CD1c-positive myeloid dendritic cell (primary cell): Measurements from ENCODE around the gene MYORG.

Source experiments
- DNase-seq: peaks from one replicate; pipeline ENCODE4 v3.0.0-alpha.2; 2016; ENCODE audit errors: extremely low spot score

Gene MYORG

DNA sequence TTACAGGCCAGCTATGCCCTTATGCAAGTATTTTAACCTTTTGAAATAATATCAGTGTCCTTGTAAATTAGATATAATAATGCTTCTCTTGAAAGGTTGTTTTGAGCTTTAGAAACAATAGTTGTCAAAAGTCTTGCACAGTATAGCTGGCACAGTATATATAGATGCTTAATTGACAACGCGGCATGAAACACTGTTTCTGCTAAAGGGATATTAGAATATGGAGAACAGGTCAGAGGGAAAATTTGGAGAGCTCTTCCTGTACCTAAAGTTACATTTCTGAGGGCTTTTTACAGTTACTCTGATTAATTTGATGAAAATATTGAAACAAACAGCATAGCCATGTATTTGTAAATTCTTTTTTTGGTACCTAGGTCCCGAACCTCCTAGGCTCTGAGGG, 42.9 kb downstream of the MYORG start:
- no peak for DNase-seq

DNA sequence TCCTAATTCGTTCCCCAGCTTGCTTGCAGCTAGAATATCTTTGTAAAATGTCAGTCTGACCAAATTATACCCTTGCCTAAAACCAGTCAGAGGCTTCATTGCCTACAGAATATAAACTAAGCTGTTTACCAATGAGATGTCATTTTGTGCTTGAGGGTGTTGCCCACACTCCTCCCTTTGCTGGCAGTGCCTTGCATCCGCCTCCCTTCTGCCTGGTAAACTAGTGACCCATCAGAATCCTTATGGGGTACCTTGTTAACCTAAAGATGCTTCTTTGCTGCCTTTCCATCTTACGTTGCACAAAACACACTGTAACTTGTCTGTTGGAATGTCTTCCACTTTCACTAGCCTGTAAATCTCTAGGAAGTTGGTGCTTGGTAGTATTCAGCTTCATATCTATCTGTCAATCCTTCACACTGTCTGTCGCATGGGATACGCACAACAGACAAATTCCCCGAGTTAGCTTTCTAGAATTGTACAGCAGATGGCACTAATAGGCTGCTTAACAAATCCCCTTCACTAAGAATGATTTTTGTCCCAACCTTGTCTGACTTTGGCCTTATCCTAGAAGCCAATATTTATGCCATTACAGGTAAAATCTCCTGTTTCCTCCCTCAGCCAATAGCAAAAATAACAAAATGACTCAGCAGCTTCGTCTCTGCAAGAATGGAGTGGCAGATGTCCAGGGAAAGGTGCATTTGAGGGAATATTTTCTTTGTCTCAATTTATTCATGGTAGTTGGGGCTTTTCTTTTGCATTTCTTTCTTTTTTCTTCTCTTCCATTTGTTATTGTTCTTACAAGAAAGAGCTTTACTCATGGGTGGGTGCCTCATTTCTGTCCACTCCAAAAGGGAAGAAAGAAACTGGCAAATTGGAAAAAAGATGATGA, 44.4 kb downstream of the MYORG start:
- DNase-seq = peak; percentile 60

- peak; percentile 33 for DNase-seq
Observed at GRCh38 chr9:34331196-34331595, 45.5 kb downstream of the MYORG start.

DNA sequence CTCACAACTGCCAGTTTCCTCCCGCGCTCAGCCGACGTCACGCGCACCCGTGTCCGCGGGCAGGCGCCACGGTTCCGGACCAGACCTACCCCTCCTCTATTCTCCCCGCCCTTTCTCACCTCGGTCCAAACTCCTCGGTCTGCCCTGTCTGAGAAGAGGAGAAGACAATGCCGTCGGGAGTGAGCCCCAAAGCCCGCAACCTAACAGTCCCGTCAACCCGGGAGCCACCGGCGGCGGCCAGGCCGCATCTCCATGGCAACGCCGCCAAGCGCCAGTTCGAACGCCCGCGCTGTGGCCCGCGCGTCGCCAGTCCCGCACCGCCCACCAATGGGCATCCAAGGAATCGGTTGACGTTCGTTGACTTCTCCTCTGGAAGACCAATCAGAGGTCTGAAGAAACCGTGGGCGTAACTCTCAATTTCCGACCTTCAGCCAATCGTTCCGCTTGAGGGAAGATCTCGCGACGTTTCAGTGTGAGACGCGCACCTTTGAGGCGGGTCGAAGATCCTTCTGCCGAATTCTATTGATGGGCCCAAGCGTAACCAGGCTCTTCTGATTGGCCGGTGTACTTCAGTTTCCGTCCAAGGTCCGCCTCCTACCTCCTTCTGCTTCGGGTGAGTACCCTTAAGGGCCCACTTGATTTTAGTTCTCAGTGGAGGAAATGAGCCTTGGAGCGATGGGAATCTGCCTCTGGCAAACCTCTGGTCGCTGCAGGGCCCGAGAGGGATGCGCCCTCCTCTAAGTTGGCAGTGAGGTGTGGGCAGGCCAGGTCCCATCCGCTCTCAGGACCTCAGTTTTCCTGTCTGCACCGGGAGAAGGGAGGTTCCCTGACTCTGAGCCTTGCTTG, 47.5 kb downstream of the MYORG start, which contains the start of the genes KIF24 and NUDT2:
Gene KIF24, minus strand, starts transcription at position 282 of the 846 bp plus-strand sequence. CDS start 17,922 bp downstream, outside the sequence.
Gene NUDT2, plus strand, starts transcription at position 583 of the 846 bp plus-strand sequence. CDS start 9,471 bp downstream, outside the sequence.
- DNase-seq = peak; percentile 100

- no peak for DNase-seq
Observed at GRCh38 chr9:34328500-34328986, 48.2 kb downstream of the MYORG start.

DNA sequence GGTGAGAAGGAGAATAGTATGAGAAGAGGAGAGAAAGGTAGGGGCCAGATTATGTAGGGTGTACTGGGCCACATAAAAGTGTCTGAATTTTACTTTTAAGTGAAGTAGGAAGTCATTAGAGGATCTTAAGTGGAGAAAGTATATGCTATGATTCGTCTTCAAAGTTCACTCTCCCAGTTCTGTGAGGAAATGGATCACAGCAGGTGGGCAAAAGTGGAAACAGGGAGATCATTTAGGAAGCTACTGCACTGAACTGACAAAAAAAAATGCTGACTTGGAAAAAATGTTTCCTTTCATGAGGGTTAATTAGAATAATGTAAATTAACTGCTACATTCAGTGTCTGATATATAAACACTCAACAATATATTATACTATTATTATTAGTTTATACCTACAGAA, 50.0 kb downstream of the MYORG start:
- no peak for DNase-seq

- DNase-seq = no peak
Observed at GRCh38 chr9:34322899-34323591, 53.7 kb downstream of the MYORG start.

GRCh38 chr9:34321451-34321850, 55.2 kb downstream of the MYORG start:
- DNase-seq = no peak

DNA sequence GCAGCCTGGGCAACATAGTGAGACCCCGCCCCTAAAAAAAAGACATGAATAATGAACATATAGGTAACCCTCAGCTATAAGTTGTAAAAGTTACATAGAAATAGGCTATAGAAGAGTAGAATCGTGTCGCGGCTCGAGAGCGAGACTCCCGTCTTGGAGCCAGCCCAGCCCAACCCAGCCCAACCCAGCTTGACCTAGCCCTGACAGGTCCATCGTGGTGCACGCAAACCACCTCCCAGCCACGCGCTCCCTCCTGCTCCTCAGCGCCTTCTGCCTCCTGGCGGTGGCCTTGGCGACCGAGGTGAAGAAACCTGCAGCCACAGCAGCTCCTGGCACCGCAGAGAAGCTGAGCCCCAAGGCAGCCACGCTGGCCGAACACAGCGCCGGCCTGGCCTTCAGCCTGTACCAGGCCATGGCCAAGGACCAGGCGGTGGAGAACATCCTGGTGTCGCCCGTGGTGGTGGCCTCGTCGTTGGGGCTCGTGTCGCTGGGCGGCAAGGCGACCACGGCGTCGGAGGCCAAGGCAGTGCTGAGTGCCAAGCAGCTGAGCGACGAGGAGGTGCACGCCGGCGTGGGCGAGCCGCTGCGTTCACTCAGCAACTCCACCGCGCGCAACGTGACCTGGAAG, 58.4 kb downstream of the MYORG start:
- no peak for DNase-seq

GRCh38 chr9:34317436-34317835, 59.3 kb downstream of the MYORG start:
- DNase-seq = no peak
